ENCODE data around the gene TGFB3. TPM values are rescaled to one million over a fixed set of nuclear protein-coding genes. Genes with fewer than 3 reads are reported as not detected.

Gene TGFB3
- total and polyA plus RNA-seq, 9 of the 15 experiments (the other 6 are each of a cell fraction or from before 2014, with no cell fraction given) = 0.39 to 2.0 (median 1.0) TPM

GRCh38 chr14:75985618-75986438, 4.0 kb upstream of the TGFB3 start, which contains the start of gene IFT43 (continued):
- TF ChIP-seq ZHX1 (conservative IDR thresholded peaks at IDR 0.05; ENCODE audit: low read length) = no peak
- 0 out of 2 replicates have a peak, but pooled peaks have one; percentile 30 for TF ChIP-seq HCFC1 (IDR thresholded peaks at IDR 0.05; ENCODE audit: low read depth, low read length)
- no peak for TF ChIP-seq MED1 (CRISPR knock-in tag; IDR thresholded peaks at IDR 0.05; ENCODE audit: borderline replicate concordance)
- peak; percentile 74 for TF ChIP-seq CREB1 (IDR thresholded peaks at IDR 0.05)
- TF ChIP-seq CREB1 (CRISPR knock-in tag; IDR thresholded peaks at IDR 0.05) = peak; percentile 91
- TF ChIP-seq GABPA (tag; conservative IDR thresholded peaks at IDR 0.05; ENCODE audit: low read depth) = peak; percentile 92
- TF ChIP-seq ZBTB11 (CRISPR knock-in tag; IDR thresholded peaks at IDR 0.05) = peak in 1 of 3 experiments; percentile 44; a peak in 1 of 6 replicates
- peak; percentile 80 for TF ChIP-seq SAP30 (IDR thresholded peaks at IDR 0.05; ENCODE audit: borderline replicate concordance, insufficient read depth, low read depth, low read length, poor library complexity, severe bottlenecking)
- no peak for TF ChIP-seq TFE3 (CRISPR knock-in tag; IDR thresholded peaks at IDR 0.05)
- no peak for TF ChIP-seq HNRNPK (IDR thresholded peaks at IDR 0.05; ENCODE audit: low read depth, low read length, poor library complexity, severe bottlenecking)
- TF ChIP-seq CREM (IDR thresholded peaks at IDR 0.05; ENCODE audit: low read depth) = peak; percentile 96
- TF ChIP-seq ZC3H11A (IDR thresholded peaks at IDR 0.05; ENCODE audit: low read depth, low read length) = no peak
- TF ChIP-seq TAF7 (tag; IDR thresholded peaks at IDR 0.05) = no peak
- TF ChIP-seq ZNF280B (CRISPR knock-in tag; IDR thresholded peaks at IDR 0.05) = no peak
- TF ChIP-seq HES1 (IDR thresholded peaks at IDR 0.05; ENCODE audit: low read depth) = no peak

All from K562 (cell line).